Breast epithelium (tissue), 4 donors: ENCODE data around the gene FAM53A. TPM values are rescaled to one million over a fixed set of nuclear protein-coding genes. Genes with fewer than 3 reads are reported as not detected.
A peak's percentile ranks its signal among the peaks of the same experiment; 100 is the strongest.

Source experiments
- DNase-seq, 2 donors: peaks; one replicate each; pipeline ENCODE4 v3.0.0-alpha.2; 2019; ENCODE audit warnings: low spot score in 2 of 2
- H3K27ac ChIP-seq, 2 donors: fragments of 200-600 bp; sonication (generic) in 1 of 2; one replicate each; pipeline ENCODE4 v1.5.1; 2016 to 2019; ENCODE audit warnings: mild to moderate bottlenecking in 1 of 2
- H3K27me3 ChIP-seq, 2 donors: fragments of 200-600 bp; sonication (generic) in 1 of 2; one replicate each; pipeline versions ENCODE4 v1.5.1 to v1.6.0; 2017 to 2019; ENCODE audit warnings: control low read depth in 1 of 2, mild to moderate bottlenecking in 1 of 2
- H3K36me3 ChIP-seq: fragments of 200-600 bp; one replicate; pipeline ENCODE4 v1.5.1; 2019
- H3K4me1 ChIP-seq, 2 donors: fragments of 200-600 bp; sonication (generic); one replicate each; pipeline ENCODE4 v1.5.1; 2016 to 2019; ENCODE audit warnings: control low read depth in 1 of 2
- H3K4me3 ChIP-seq, 3 donors: fragments of 200-600 bp; sonication (generic); 1 replicate in 2 of 3; 2 replicates in 1 of 3; pipeline ENCODE4 v1.5.1; 2016 to 2019; ENCODE audit warnings: mild to moderate bottlenecking in 3 of 3, moderate library complexity in 2 of 3
- H3K9me3 ChIP-seq, 2 donors: fragments of 200-600 bp; sonication (generic) in 1 of 2; one replicate each; pipeline ENCODE4 v1.5.1; 2016 to 2019; ENCODE audit warnings: control low read depth in 1 of 2
- POLR2A ChIP-seq: fragments of 450-650 bp; IDR thresholded peaks from one replicate; pipeline ENCODE4 v1.6.1; 2016; ENCODE audit warnings: antibody characterized with exemption, mild to moderate bottlenecking, moderate library complexity
- POLR2AphosphoS5 ChIP-seq, 3 donors: sonication (generic); formaldehyde crosslinking; IDR thresholded peaks; one replicate each; pipeline ENCODE4 v1.6.1; 2017; ENCODE audit warnings: antibody characterized with exemption in 3 of 3
- intact Hi-C: fragments of 100-400 bp; cut with DNase I; formaldehyde crosslinking; loops from one replicate; pipeline ENCODE4 v1.15.1; 2023; ENCODE audit warnings: low total_unique reads
- total RNA-seq, 3 donors: library from RNA; depleted of rRNA; stranded (reverse); fragments of >200 nt; gene quantifications; one replicate each; pipeline ENCODE4 v1.1.0, GENCODE V29; 2016
- TF ChIP-seq, protein P1 (sequence below), 3 donors: fragments of 450-650 bp; IDR thresholded peaks; one replicate each; pipeline ENCODE4 v1.5.1; 2016 to 2017; ENCODE audit warnings: antibody characterized with exemption in 3 of 3, mild to moderate bottlenecking in 3 of 3, moderate library complexity in 3 of 3

FAM53A gene
- total RNA-seq, 3 donors from 2014 or later, result 3.7 to 7.2 (median 4.6) TPM

DNA sequence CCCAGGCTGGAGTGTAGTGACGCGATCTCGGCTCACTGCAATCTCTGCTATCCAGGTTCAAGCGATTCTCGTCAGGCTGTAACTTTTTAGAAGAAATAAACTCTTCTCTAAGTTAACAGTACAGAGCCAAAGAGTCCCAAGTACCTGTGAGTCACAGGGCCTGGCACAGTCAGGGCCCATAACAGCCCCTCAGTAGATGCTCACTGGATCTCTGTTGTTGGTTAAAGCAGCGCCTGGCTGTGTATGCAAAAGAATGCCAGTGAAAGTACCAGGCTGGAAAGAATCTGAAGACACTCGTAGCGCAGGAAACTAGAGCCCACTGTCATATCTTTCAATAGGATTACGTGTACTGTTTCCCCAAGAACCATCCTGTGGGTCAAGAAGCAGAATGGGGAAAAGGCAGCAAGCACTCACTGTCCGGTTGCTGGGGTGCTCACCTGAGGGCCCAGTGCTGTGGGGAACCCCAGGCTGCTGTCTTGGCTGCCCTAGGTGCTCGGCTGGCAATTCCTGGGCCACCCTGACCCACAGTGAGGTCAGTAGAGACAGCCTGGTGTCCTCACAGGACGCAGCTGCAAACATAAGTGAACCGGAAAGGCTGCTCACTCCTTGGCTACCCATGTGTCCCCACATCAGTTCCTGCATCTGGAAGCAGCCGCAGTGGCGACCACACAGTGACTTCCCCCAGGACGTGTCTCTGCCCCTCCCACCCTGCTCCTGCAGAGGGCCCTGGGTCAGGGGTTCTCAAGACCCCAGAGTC is 31.1 kb upstream of the FAM53A start:
- Histone ChIP-seq H3K36me3 (no peaks in the 10 kb centered on the region), H3K9me3 (no peaks in the 10 kb centered on the region), H3K4me1 (peaks cover 8 to 16% of the 10 kb centered on the region in 2 donors), H3K27me3 (no peaks in the 10 kb centered on the region), H3K27ac (no peak overlapping the region), H3K4me3 (no peak overlapping the region)
- intact Hi-C loops, result no loop called here
- TF ChIP-seq POLR2A, result no peak
- TF ChIP-seq, protein P1, sequence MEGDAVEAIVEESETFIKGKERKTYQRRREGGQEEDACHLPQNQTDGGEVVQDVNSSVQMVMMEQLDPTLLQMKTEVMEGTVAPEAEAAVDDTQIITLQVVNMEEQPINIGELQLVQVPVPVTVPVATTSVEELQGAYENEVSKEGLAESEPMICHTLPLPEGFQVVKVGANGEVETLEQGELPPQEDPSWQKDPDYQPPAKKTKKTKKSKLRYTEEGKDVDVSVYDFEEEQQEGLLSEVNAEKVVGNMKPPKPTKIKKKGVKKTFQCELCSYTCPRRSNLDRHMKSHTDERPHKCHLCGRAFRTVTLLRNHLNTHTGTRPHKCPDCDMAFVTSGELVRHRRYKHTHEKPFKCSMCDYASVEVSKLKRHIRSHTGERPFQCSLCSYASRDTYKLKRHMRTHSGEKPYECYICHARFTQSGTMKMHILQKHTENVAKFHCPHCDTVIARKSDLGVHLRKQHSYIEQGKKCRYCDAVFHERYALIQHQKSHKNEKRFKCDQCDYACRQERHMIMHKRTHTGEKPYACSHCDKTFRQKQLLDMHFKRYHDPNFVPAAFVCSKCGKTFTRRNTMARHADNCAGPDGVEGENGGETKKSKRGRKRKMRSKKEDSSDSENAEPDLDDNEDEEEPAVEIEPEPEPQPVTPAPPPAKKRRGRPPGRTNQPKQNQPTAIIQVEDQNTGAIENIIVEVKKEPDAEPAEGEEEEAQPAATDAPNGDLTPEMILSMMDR (IDR thresholded peaks at IDR 0.05), result no peak
- TF ChIP-seq POLR2AphosphoS5 (IDR thresholded peaks at IDR 0.05), result no peak
- DNase-seq, result no peak

DNA sequence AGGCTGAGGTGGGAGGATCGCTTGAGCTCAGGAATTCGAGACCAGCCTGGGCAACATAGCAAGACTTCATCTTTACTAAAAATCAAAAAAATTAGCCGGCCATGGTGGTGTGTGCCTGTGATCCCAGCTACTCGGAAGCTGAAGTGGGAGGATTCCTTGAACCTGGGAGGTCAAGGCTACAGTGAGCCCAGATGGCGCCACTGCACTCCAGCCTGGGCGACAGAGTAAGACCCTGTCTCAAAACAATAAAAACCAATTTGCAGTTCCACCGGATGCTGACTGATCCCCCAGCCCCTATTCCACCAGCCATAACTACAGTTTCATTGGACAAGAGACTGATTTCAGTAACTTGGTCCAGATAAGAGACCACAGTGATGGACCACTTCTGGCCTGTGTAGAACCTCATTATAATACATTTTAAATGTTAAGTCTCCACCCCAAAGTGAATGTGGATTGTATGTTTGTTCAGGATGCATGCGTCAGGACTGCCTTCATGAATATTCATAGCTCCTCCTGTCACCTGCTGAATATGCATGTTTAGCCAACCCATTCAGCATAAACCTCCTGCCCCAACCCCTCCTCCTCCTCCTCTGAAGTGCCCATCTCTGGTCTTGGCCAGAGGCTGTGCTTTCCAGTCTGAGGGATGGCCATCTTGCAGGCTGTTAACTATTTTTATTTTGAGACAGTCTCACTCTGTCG is 30.3 kb upstream of the FAM53A start:
- Histone ChIP-seq H3K4me3 (no peak overlapping the region), H3K4me1 (peaks cover 5 to 8% of the 10 kb centered on the region in 2 donors), H3K27ac (no peak overlapping the region), H3K27me3 (no peaks in the 10 kb centered on the region), H3K36me3 (no peaks in the 10 kb centered on the region), H3K9me3 (no peaks in the 10 kb centered on the region)
- DNase-seq, result no peak
- TF ChIP-seq POLR2A (no peak), POLR2AphosphoS5 (IDR thresholded peaks at IDR 0.05) (no peak)
- TF ChIP-seq, protein P1 (IDR thresholded peaks at IDR 0.05), result no peak
- intact Hi-C loops, result no loop called here

DNA sequence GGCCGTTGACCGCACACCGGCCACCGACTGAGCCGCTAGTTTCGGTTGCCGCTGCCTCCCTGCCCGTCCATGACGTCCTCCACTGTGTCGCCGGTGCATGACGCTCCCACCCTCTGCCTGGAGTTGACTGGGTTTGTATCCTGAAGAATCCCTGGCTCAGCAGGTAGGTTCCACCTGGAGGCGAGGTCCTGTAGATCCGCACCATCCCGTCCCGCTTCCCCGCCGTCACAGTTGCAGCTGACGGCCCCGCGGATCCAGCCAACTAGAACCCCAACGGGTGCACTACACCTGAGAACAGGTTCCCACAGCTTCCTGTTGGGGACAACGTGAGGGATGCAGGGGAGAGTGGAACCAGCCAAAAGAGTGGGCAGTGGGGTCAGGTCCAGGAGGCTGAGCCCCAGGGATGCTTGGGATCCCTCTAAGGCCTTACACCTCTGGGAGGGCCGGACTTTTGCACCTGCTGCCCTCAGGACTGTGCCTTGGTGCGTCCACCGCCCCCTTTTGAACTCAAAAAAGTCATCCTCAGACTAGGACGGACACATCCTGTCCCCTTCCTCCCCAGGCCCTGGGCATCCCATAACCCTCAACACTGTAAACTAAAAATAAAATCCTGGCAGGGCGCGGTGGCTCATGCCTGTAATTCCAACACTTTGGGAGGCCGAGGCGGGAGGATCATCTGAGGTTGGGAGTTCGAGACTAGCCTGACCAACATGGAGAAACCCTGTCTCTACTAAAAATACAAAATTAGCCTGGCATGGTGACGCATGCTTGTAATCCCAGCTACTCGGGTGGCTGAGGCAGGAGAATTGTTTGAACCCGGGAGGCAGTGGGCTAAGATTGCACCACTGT is 29.1 kb upstream of the FAM53A start:
- Histone ChIP-seq H3K9me3 (no peaks in the 10 kb centered on the region), H3K27me3 (no peaks in the 10 kb centered on the region), H3K27ac (peak overlapping the region; percentile 99), H3K4me3 (peak overlapping the region; percentile 82 to 91 (median 89)), H3K36me3 (no peaks in the 10 kb centered on the region), H3K4me1 (peaks cover 5 to 7% of the 10 kb centered on the region in 2 donors)
- intact Hi-C loops, result no loop called here
- TF ChIP-seq POLR2A (no peak), POLR2AphosphoS5 (IDR thresholded peaks at IDR 0.05) (no peak)
- TF ChIP-seq, protein P1 (IDR thresholded peaks at IDR 0.05), result no peak
- DNase-seq, result no peak

DNA sequence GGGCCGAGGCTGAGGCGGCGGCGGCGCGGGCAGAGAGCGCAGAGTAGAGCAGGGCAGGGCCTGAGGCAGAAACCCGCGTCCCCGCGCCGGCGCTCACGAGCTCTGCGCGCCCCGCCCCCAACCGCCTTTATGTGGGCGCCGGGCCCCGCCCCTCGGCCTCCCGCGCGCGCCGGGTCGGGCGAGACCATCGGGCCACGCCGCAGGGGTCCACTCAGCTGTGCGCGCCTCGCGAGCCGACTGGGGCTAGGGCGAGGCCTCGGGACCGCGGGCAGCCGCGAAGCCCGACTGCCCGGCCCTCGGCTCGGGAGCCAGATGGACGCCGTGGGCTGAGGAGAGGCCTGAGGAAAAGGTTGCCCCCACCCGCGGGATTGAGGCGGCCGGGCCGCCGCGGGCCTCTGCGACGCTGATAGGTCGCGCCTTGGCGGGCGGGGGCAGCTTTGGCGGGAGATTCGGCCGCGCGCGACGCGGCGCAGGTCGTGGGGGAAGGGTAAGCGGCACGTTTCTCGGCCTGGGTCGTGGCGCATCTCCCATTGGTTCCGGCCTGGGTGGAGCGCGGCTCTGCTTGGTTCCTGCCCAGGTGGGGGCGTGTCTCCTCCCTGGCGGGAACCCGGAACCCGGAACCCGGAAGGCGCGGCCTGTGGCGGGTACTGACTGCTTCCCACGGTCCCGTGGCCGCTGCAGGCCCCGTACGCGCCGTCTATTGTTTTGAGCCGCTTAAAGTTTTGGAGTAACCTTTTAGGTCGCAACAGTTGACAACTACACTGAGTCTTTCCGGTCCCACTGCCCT is 28.3 kb upstream of the FAM53A start, which contains the start of gene SLBP:
TSS of gene SLBP (minus strand) at position 104 of the 787 bp plus-strand sequence. CDS start 131 bp downstream, outside the sequence.
- Histone ChIP-seq H3K4me3 (peak within 1 kb of the TSS; percentile 82 to 91 (median 89)), H3K27ac (peak within 1 kb of the TSS; percentile 99), H3K4me1 (peaks cover 5 to 7% of the 10 kb centered on the region in 2 donors), H3K27me3 (no peaks in the 10 kb centered on the region), H3K36me3 (no peaks in the 10 kb centered on the region), H3K9me3 (no peaks in the 10 kb centered on the region)
- intact Hi-C loops, result no loop called here
- TF ChIP-seq POLR2A (peak; percentile 5), POLR2AphosphoS5 (IDR thresholded peaks at IDR 0.05) (peak; percentile 67 to 80 (median 70))
- TF ChIP-seq, protein P1 (IDR thresholded peaks at IDR 0.05), result peak in 1 of 3 donors; percentile 15
- DNase-seq, result peak; percentile 96 to 98
